Muscle of arm (tissue), 12 donors: ENCODE measurements around the gene CASQ1. TPM values are rescaled to one million over a fixed set of nuclear protein-coding genes. Genes with fewer than 3 reads are reported as not detected.
A peak's percentile ranks its signal among the peaks of the same experiment; 100 is the strongest.

Experiments
- DNase-seq: peaks from one replicate; pipeline ENCODE4 v3.0.0-alpha.2; 2013
- polyA plus RNA-seq, 12 donors: library from polyadenylated mRNA; unstranded; fragments of 120-200 nt; gene quantifications; one replicate each; pipeline ENCODE4 v1.2.1, GENCODE V29; 2013; ENCODE audit not compliant: insufficient read length in 12 of 12

The CASQ1 gene
- polyA plus RNA-seq, 12 donors, result 212 to 1,621 (median 785) TPM

GRCh38 chr1:160200786-160201185 is 10.4 kb downstream of the CASQ1 start:
- DNase-seq, result no peak

DNA sequence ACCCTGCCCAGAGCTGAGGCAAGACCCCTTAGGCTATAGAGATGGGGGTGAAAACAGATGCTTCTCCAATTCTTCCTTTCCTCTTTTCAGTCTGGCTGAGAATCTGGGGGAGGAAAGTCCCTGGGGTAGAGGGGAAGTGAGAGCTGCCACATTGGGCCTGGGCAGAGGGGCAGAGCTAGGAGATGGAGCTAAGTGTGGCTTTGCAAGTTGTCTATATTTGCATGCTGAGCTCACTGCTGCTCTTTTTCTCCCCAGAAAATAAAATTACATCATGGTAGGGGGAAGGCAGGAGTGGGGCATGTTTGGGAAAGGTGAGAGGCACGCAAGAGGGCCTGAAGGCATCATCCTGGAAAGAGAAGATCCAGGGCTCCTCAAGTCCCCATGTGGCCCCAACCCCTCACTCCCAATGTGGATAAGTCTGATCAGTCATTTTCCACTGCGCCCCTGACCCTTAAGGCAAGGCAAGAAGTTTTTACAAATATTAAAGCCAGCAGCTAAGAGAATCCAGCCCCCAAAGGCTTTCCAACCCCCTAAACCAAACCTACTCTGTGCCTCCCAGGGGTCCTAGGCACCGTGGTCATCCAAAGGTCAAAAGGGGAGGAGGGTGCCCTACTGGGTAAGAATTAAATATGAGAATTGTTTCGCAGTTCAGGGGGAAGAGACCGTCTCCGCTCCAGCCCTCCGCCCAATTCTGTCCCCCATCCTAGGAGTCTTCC is 14.3 kb downstream of the CASQ1 start:
- DNase-seq, result no peak

- DNase-seq, result peak; percentile 70
Measured at GRCh38 chr1:160205242-160206035, 15.1 kb downstream of the CASQ1 start, which contains the start of gene PEA15. Gene PEA15 (plus strand): TSS chr1:160205384. CDS start chr1:160211545, 6,161 bp downstream.

DNA sequence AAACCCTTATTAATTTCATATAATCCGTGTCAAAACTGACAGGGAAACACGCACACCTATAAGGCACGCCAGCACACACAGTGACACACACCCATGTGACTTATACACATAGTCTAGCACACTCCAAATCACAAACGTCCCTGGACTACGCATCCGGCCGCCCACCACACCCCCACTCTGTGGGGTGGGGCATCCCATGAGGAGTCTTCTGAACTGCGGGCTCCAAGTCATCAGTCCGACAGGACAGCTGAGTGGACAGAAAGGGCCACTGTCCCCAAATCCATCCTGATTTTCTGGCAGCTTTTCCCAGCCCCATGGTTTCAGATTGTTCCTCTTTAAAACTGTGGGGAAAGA is 15.6 kb downstream of the CASQ1 start:
- no peak for DNase-seq

DNA sequence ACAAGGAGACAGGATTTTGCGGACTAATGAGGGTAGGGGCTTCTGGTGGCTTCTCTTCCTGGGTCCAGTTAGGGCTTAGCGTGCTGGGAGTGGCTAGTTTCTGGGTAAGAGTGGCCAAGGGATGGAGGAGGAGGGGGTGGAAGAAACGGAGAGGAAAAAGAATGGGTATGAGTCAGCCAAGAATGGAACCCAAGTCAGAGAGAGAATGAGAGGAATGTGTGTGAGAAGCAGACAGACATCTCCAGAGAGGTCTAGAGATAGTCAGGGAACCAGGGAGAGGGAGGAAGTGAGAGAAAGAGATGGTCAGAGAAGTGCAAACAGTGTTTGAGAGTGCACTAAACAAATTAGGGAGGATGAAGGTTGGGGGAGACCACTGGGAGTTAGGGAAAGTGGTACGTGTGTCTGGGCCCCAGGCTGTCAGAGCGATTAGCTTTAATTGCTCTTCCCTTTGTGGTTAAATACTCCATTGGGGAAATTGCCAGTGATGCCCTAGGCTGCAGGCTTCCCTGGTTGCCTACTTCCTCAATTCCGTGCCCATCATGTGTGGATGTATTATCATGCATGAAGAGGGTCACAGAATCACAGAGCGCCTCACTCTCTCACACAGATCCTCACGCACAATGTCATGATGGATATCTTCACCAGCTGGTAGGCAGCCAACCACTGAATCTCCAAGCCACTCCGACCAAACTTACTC is 16.2 kb downstream of the CASQ1 start:
- no peak for DNase-seq

- DNase-seq, result no peak
Measured at GRCh38 chr1:160207118-160207650, 16.8 kb downstream of the CASQ1 start.

DNA sequence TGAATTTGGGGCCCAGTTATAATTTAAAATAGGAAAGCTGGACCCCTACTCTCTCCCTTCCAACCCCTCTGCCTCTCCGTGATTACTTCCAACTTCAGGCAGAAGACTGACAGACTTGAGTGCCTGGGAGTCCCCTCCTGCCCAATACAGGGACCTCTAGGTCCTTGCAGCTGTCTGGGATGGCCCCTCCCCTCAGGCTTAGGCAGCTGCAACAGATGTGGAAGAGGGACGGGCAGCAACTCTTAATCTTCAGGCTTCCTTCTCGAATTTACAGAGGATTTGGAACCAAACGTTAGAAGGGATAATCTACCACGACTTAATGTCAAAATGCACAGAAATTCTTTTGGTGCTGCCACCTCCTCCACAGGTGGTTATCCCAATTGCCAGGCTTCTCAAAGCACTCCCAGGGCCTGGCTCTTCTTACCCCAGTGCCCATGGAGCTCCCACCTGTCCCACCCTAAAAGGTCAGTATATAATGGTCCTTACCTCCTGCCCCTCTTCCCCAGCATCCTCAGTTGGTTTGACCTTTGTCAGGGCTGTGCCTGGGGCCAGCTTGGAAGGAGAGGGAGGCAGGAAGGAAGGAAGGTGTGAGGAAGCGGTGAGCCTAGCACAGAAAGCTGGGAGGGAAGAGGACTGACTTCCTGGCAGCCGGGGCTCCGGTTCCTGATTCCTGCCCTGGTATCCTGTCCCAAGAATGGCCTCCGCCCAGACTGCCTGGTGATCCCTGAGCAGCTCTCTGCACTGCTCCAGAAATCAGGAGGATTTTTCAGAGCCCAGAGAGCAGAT is 17.6 kb downstream of the CASQ1 start:
- no peak for DNase-seq

GRCh38 chr1:160208557-160209320 is 18.4 kb downstream of the CASQ1 start:
- DNase-seq, result no peak

- no peak for DNase-seq
Measured at GRCh38 chr1:160209321-160210046, 19.1 kb downstream of the CASQ1 start.

DNA sequence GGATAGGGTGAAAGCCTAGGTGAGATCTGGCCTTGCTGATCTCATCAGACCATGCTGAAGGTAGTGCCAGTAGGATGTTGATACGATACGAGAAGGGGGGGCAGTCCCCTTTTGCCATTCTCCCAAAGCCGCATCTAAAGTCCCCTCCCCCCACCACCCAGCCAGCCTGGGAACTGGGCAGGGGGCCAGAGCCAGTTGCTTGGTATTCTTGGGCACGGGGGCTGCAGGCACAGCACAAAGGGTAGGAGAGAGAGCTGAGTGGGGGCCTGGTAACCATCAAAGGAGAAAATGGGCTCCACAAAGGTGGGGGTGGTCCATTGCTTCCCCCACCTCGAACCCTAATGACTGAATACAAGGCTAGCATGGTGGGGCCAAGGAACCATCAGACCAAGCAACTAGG is 20.2 kb downstream of the CASQ1 start:
- no peak for DNase-seq

GRCh38 chr1:160211046-160211790 is 20.8 kb downstream of the CASQ1 start:
- no peak for DNase-seq

DNA sequence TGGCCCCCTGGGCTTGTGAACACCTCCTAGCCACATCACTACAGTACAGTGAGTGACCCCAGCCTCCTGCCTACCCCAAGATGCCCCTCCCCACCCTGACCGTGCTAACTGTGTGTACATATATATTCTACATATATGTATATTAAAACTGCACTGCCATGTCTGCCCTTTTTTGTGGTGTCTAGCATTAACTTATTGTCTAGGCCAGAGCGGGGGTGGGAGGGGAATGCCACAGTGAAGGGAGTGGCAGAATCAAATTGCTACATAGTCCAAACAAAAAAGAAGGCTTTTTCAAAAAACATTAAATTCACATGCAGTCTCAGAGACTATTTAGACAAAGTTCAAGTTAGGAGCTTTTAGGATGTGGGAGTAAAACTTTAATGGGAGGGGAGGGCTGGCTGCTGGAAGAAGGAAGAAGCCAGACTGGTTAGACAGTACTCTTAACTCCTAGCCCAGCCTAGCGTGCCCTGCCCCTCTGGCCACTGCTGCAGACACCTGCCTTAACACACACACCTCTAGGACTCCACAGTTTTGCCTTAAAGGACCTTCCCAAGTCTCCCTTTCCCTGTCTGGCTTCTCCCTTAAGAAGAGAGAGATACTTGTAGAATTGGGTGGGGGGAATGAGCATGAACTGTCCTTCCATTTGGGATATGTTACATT is 24.2 kb downstream of the CASQ1 start:
- DNase-seq, result no peak

- no peak for DNase-seq
Measured at GRCh38 chr1:160216301-160216700, 25.9 kb downstream of the CASQ1 start.

DNA sequence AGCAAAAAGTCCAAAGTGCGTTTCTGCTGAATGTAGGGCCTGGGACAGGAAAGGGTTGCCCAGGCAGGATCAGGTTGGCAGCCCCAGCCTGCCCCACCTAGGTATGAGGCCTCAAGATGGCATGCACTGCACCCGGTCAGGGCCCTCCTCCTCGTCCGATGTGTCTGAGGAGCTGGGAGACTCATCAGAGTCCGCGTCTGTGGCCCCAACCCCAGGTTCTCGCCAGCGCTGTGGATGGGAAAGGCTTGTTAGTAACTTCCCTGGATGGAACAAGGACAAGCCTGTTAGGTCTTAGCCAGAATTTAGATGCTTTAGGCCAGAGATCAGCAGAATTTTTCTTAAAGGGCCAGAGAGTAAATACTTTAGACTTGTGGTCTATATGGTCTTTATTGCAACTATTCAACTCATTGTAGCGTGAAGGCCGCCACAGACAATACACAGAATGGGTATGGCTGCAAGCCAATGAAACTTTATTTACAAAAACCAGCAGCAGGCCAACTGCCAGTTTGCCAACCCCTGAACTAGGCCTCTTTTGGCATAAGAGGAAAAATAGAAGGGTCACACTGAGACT is 27.2 kb downstream of the CASQ1 start:
- peak; percentile 53 for DNase-seq

DNA sequence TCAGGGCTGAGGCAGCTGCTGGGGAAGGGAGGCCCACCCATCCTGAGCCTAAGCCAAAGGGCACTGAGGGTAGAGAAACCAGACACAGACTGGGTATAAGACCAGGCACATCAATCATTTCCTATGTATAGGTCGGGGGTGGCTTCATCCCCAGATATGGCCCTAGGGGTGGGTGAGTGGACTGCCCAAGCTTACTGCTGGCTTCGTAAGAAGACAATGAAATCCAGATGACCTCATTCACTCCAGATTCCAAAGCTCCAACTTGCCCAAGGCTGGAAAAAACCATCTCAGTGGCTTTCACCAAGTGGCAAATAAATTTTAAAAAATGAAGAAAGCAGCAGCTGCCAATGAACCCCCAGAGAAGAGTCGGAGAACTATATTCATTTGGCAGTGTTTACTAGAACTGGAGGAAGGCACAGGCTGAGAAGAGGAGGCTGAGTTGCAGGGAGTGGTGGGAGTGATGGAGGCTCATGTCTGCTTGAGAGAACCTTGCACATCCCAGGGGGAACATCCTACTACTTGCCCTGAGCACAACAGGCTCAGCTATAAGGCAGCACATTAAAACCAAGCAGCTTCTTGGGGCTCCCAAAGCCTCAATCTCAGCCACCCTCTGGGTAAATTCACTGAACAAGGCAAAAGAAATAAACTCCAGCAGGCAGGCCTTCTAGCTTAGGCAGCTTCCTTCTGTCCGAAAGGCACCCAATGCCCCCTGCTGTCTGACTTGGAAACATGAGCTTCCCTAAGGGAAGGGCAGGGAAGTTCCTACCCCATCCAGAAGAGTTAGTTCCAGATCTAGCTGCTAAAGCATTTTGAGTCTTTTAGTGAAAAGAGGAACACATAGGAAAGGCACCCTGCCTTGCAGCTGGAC is 28.9 kb downstream of the CASQ1 start:
- DNase-seq, result no peak

- DNase-seq, result no peak
Measured at GRCh38 chr1:160220301-160220700, 29.9 kb downstream of the CASQ1 start.

GRCh38 chr1:160221089-160221488 is 30.7 kb downstream of the CASQ1 start:
- no peak for DNase-seq
